ENCODE data around the gene RRP8.

DNA sequence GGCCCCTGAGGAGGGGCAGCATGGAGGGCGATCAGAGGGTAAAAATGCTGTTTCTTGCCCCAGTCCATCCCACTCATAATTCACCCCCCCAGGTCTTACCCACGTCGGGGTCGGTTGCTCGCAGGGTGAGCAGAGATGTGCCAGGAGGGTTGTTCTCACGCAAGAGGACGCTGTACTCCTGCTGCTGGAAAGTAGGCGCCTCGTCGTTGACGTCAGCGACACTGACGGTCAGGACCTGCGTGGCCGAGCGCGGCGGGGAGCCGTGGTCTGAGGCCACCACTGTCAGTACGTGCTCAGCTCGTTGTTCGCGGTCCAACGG, 26.1 kb upstream of the RRP8 start:
- TF ChIP-seq, protein P1, sequence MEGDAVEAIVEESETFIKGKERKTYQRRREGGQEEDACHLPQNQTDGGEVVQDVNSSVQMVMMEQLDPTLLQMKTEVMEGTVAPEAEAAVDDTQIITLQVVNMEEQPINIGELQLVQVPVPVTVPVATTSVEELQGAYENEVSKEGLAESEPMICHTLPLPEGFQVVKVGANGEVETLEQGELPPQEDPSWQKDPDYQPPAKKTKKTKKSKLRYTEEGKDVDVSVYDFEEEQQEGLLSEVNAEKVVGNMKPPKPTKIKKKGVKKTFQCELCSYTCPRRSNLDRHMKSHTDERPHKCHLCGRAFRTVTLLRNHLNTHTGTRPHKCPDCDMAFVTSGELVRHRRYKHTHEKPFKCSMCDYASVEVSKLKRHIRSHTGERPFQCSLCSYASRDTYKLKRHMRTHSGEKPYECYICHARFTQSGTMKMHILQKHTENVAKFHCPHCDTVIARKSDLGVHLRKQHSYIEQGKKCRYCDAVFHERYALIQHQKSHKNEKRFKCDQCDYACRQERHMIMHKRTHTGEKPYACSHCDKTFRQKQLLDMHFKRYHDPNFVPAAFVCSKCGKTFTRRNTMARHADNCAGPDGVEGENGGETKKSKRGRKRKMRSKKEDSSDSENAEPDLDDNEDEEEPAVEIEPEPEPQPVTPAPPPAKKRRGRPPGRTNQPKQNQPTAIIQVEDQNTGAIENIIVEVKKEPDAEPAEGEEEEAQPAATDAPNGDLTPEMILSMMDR (conservative IDR thresholded peaks at IDR 0.05; ENCODE audit: low read depth, low read length), result no peak
- no peak for TF ChIP-seq EZH2 (IDR thresholded peaks at IDR 0.05; ENCODE audit: low read length, unreplicated experiment)
